Measurements from ENCODE around the gene NOL4L.

NOL4L gene

GRCh38 chr20:32455901-32456701, 129.0 kb downstream of the NOL4L start:
- no peaks in the 10 kb centered on the region for H3K9me3 ChIP-seq (ENCODE audit: low read length)
- H3K4me3 ChIP-seq (ENCODE audit: low read depth in 1 of 2, low read length in 2 of 2) = no peak overlapping the region
- peaks cover 47% of the 10 kb centered on the region for H3K36me3 ChIP-seq (ENCODE audit: insufficient read depth, low read length)
- peaks cover 8% of the 10 kb centered on the region for H3K4me1 ChIP-seq (ENCODE audit: insufficient read depth, low read length)
- no peak overlapping the region for H3K27ac ChIP-seq (ENCODE audit: low read depth, low read length)
- H3K9ac ChIP-seq (ENCODE audit: low read length) = no peak overlapping the region
- H3K27me3 ChIP-seq (ENCODE audit: control insufficient read depth in 1 of 2, insufficient read depth in 2 of 2, low read length in 2 of 2) = no peaks in the 10 kb centered on the region

GRCh38 chr20:32455171-32455900, 129.8 kb downstream of the NOL4L start:
- H3K9me3 ChIP-seq (ENCODE audit: low read length) = no peaks in the 10 kb centered on the region
- H3K4me1 ChIP-seq (ENCODE audit: insufficient read depth, low read length) = peaks cover 8% of the 10 kb centered on the region
- no peak overlapping the region for H3K9ac ChIP-seq (ENCODE audit: low read length)
- H3K27me3 ChIP-seq (ENCODE audit: control insufficient read depth in 1 of 2, insufficient read depth in 2 of 2, low read length in 2 of 2) = no peaks in the 10 kb centered on the region
- H3K27ac ChIP-seq (ENCODE audit: low read depth, low read length) = no peak overlapping the region
- no peak overlapping the region for H3K4me3 ChIP-seq (ENCODE audit: low read depth in 1 of 2, low read length in 2 of 2)
- H3K36me3 ChIP-seq (ENCODE audit: insufficient read depth, low read length) = peaks cover 54% of the 10 kb centered on the region

DNA sequence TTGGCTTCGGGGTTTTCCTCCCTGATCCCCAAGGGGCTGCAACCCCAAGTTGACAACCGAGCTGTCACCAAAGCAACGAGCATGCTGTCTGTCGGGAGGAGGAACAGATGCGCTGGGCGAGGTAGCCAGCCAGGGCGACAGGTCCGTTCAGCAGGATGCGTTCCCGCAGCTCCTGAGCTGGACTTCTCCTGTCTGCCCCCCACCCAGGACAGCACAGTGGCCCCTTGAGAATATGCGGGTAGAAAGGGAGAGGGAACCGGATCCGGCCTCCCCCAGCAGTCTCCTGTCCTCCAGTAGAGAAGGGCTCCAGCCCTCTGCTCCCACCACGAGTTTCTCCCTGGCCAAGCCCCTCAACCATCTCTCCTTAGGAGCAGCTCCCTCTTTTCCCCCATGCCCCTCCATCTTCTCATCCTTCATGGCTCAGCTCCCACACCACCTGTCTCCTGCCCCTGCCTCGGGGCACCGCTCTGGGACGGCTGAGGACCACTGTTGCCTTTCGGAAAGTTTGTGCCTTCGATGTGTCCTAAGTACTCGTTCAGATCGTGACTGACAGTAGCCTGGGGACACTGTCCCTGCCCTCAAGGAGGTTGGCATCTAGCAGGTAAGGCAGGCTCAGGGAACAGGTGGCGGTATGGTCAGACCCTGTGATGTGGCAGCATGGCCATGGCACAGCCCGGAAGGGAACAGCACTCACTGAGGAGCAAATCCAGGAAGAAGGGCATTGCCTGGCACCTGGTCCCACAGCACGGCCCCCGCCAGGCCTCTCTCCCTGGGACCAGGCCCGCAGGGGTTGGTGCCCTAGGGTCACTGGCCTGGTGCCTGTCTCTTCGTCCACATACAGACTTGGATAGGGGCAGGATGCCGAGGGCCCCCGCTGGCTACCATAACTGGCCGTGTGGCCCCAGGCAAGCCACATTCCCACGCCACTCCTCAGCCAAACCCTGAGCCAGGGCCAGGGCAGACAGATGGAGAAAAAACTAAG, 130.7 kb downstream of the NOL4L start:
- Histone ChIP-seq H3K27me3 (ENCODE audit: control insufficient read depth in 1 of 2, insufficient read depth in 2 of 2, low read length in 2 of 2) (no peaks in the 10 kb centered on the region), H3K4me3 (ENCODE audit: low read depth in 1 of 2, low read length in 2 of 2) (no peak overlapping the region), H3K9me3 (ENCODE audit: low read length) (no peaks in the 10 kb centered on the region), H3K4me1 (ENCODE audit: insufficient read depth, low read length) (peaks cover 9% of the 10 kb centered on the region), H3K36me3 (ENCODE audit: insufficient read depth, low read length) (peaks cover 54% of the 10 kb centered on the region), H3K27ac (ENCODE audit: low read depth, low read length) (no peak overlapping the region), H3K9ac (ENCODE audit: low read length) (no peak overlapping the region)

DNA sequence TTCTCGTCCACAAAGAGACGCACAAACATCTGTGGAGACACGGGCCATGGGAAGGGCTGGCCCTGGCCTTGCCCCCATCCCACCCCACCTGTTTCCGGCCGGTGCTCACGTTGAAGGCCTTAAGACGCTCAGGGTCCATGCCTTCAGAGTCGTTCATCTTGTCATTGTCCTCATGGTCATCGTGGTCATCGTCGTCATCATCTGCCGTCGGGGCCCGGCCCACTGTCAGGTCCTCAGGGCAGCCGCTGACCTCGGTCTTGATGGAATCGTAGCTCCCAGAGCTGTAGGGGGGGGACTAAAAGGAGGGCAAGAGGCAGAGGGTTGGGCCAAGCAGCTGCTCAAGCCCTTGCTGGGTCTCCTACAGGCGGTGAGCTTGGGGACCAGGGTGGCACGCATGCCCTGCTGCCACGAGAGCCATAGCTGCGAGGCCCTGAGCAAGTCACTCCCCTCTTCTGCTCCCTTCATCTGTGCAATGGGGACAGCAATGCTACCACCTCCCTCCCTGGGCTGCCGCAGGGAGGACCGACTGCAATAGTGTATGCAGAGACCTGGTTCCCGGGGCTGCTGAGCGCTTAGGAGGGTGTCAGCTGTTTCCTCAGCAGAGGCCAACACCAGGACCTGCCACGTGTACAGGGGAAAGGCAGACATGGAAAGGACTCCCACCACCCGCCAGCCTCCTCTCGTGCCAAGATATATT, 131.5 kb downstream of the NOL4L start:
- Histone ChIP-seq H3K4me1 (ENCODE audit: insufficient read depth, low read length) (peaks cover 18% of the 10 kb centered on the region), H3K27me3 (ENCODE audit: control insufficient read depth in 1 of 2, insufficient read depth in 2 of 2, low read length in 2 of 2) (no peaks in the 10 kb centered on the region), H3K9ac (ENCODE audit: low read length) (no peak overlapping the region), H3K27ac (ENCODE audit: low read depth, low read length) (no peak overlapping the region), H3K4me3 (ENCODE audit: low read depth in 1 of 2, low read length in 2 of 2) (no peak overlapping the region), H3K36me3 (ENCODE audit: insufficient read depth, low read length) (peaks cover 54% of the 10 kb centered on the region), H3K9me3 (ENCODE audit: low read length) (no peaks in the 10 kb centered on the region)

- no peaks in the 10 kb centered on the region for H3K27me3 ChIP-seq (ENCODE audit: control insufficient read depth in 1 of 2, insufficient read depth in 2 of 2, low read length in 2 of 2)
- H3K9ac ChIP-seq (ENCODE audit: low read length) = no peak overlapping the region
- no peak overlapping the region for H3K4me3 ChIP-seq (ENCODE audit: low read depth in 1 of 2, low read length in 2 of 2)
- H3K36me3 ChIP-seq (ENCODE audit: insufficient read depth, low read length) = peaks cover 54% of the 10 kb centered on the region
- H3K9me3 ChIP-seq (ENCODE audit: low read length) = no peaks in the 10 kb centered on the region
- peaks cover 20% of the 10 kb centered on the region for H3K4me1 ChIP-seq (ENCODE audit: insufficient read depth, low read length)
- H3K27ac ChIP-seq (ENCODE audit: low read depth, low read length) = no peak overlapping the region
Observed at GRCh38 chr20:32452776-32453466, 132.2 kb downstream of the NOL4L start.

DNA sequence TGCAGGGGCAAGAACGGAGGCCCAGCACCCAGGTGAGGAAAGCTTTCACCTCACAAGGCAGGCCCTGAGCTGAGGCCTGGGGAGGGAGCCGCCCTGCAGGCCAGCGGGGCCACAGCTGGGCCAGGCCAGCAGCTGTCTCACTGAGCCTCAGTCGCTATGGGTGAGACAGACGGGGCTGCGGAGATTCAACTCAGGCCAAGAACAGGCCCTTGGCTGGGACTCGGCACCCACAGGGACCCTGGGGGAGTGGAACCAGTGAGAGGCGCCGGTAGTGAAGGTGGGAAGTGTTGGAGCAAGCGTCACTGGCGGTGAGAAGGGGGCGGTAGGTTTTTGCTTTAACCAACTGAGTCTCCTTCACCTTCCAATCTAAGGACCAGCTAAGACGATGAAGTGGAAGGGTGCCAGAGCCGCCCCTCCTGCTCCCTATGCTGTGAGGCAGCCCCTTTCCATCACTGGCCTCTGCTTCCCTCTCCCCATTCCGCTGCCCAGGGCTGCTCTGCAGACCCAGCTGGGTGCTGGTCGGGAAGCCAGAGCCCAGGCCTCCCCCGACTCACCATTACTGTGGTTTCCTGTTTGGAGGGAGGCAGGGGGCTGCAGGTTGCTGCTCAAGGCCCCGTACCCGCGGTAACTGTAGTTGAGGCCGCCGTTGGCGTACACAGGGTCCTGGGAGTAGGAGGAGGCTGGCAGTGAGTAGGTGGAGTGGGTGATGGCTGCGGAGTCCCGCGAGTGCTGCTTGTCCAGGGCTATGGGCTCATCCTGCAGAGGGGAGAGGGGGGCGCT, 133.3 kb downstream of the NOL4L start:
- Histone ChIP-seq H3K9ac (ENCODE audit: low read length) (no peak overlapping the region), H3K4me1 (ENCODE audit: insufficient read depth, low read length) (peaks cover 24% of the 10 kb centered on the region)

GRCh38 chr20:32451340-32451681, 133.8 kb downstream of the NOL4L start:
- H3K36me3 ChIP-seq (ENCODE audit: insufficient read depth, low read length) = peaks cover 61% of the 10 kb centered on the region
- no peaks in the 10 kb centered on the region for H3K9me3 ChIP-seq (ENCODE audit: low read length)
- H3K4me1 ChIP-seq (ENCODE audit: insufficient read depth, low read length) = peaks cover 25% of the 10 kb centered on the region
- no peak overlapping the region for H3K9ac ChIP-seq (ENCODE audit: low read length)
- H3K27me3 ChIP-seq (ENCODE audit: control insufficient read depth in 1 of 2, insufficient read depth in 2 of 2, low read length in 2 of 2) = no peaks in the 10 kb centered on the region
- H3K27ac ChIP-seq (ENCODE audit: low read depth, low read length) = no peak overlapping the region
- H3K4me3 ChIP-seq (ENCODE audit: low read depth in 1 of 2, low read length in 2 of 2) = no peak overlapping the region

More for the DNA sequence above, 133.3 kb downstream of the NOL4L start:
- Histone ChIP-seq H3K27me3 (ENCODE audit: control insufficient read depth in 1 of 2, insufficient read depth in 2 of 2, low read length in 2 of 2) (no peaks in the 10 kb centered on the region), H3K4me3 (ENCODE audit: low read depth in 1 of 2, low read length in 2 of 2) (no peak overlapping the region), H3K27ac (ENCODE audit: low read depth, low read length) (no peak overlapping the region), H3K36me3 (ENCODE audit: insufficient read depth, low read length) (peaks cover 57% of the 10 kb centered on the region), H3K9me3 (ENCODE audit: low read length) (no peaks in the 10 kb centered on the region)

- H3K36me3 ChIP-seq (ENCODE audit: insufficient read depth, low read length) = peaks cover 64% of the 10 kb centered on the region
- H3K4me1 ChIP-seq (ENCODE audit: insufficient read depth, low read length) = peaks cover 33% of the 10 kb centered on the region
- H3K27me3 ChIP-seq (ENCODE audit: control insufficient read depth in 1 of 2, insufficient read depth in 2 of 2, low read length in 2 of 2) = no peaks in the 10 kb centered on the region
- no peak overlapping the region for H3K9ac ChIP-seq (ENCODE audit: low read length)
- no peaks in the 10 kb centered on the region for H3K9me3 ChIP-seq (ENCODE audit: low read length)
- no peak overlapping the region for H3K4me3 ChIP-seq (ENCODE audit: low read depth in 1 of 2, low read length in 2 of 2)
- no peak overlapping the region for H3K27ac ChIP-seq (ENCODE audit: low read depth, low read length)
Observed at GRCh38 chr20:32450484-32451061, 134.6 kb downstream of the NOL4L start.

DNA sequence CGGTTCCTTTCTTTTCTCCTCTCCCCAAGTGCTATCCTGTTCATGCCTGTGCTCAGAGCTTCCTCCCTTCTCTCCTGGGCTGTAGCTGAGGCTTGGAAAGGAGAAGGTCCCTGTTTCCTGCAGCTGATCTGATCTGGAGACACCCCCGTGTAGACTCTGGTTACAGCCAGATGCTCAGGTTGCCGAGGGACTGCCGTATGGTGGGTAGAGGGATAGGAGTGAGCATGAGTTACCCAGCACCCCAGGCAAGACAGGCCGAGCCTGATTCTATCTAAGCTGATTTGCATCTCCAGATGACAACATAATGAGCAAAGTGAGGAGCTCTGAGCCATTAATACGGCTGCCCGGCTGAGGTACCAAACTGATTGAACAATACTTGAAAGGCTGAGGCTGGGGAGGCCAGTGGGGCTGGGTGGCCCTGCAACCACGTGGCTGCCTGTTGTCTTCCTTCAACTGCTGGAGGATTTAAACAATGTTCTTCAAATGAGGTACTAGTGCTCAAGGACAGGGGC, 135.2 kb downstream of the NOL4L start:
- Histone ChIP-seq H3K9me3 (ENCODE audit: low read length) (no peaks in the 10 kb centered on the region), H3K27me3 (ENCODE audit: control insufficient read depth in 1 of 2, insufficient read depth in 2 of 2, low read length in 2 of 2) (no peaks in the 10 kb centered on the region), H3K27ac (ENCODE audit: low read depth, low read length) (no peak overlapping the region), H3K4me3 (ENCODE audit: low read depth in 1 of 2, low read length in 2 of 2) (no peak overlapping the region), H3K36me3 (ENCODE audit: insufficient read depth, low read length) (peaks cover 64% of the 10 kb centered on the region), H3K9ac (ENCODE audit: low read length) (no peak overlapping the region), H3K4me1 (ENCODE audit: insufficient read depth, low read length) (peaks cover 34% of the 10 kb centered on the region)
